CD8-positive, alpha-beta memory T cell (primary cell): Measurements from ENCODE around the gene APOA1. TPM values are rescaled to one million over a fixed set of nuclear protein-coding genes. Genes with fewer than 3 reads are reported as not detected.

Experiments used
- CTCF ChIA-PET: fragments of 350-600 bp; sonication (Branson Sonifier 250); formaldehyde crosslinking; loops from one replicate; lab custom pipeline; 2021; ENCODE audit warnings: antibody characterized with exemption; lab: Charles Lee
- POLR2A ChIA-PET: fragments of 350-600 bp; sonication (Branson Sonifier 250); formaldehyde crosslinking; loops from one replicate; lab custom pipeline; 2021; ENCODE audit warnings: antibody characterized with exemption; lab: Charles Lee
- DNase-seq, 5 donors: peaks; one replicate each; pipeline versions ENCODE4 v3.0.0 to v3.0.0-alpha.2; 2020 to 2022; ENCODE audit warnings: mixed read lengths in 1 of 5
- H3K27ac ChIP-seq: one replicate; pipeline ENCODE4 v1.7.0; 2013; ENCODE audit warnings: low read depth, mild to moderate bottlenecking, low read length, moderate library complexity
- H3K27me3 ChIP-seq: 2 replicates; pipeline ENCODE4 v1.7.0; 2013; ENCODE audit warnings: low read length, mild to moderate bottlenecking; ENCODE audit not compliant: insufficient read depth, poor library complexity, severe bottlenecking
- H3K36me3 ChIP-seq: 2 replicates; pipeline ENCODE4 v1.7.0; 2013; ENCODE audit warnings: mild to moderate bottlenecking, low read length, moderate library complexity; ENCODE audit not compliant: insufficient read depth
- H3K4me1 ChIP-seq: 2 replicates; pipeline ENCODE4 v1.7.0; 2013; ENCODE audit warnings: mild to moderate bottlenecking, low read length, moderate library complexity; ENCODE audit not compliant: insufficient read depth
- H3K4me3 ChIP-seq: 2 replicates; pipeline ENCODE4 v1.7.0; 2013; ENCODE audit warnings: mild to moderate bottlenecking, low read length
- H3K9me3 ChIP-seq: 2 replicates; pipeline ENCODE4 v1.7.0; 2013; ENCODE audit warnings: mild to moderate bottlenecking, low read length
- H3K27ac Mint-ChIP-seq, 8 donors: one replicate each; pipeline ENCODE4 v1.8.0; 2020 to 2021; ENCODE audit warnings: mixed read lengths in 8 of 8, mild to moderate bottlenecking in 6 of 8, inconsistent platforms in 3 of 8, moderate library complexity in 3 of 8
- H3K27me3 Mint-ChIP-seq, 2 donors: one replicate each; pipeline ENCODE4 v1.8.0; 2020 to 2021; ENCODE audit warnings: mixed read lengths in 2 of 2, mild to moderate bottlenecking in 1 of 2, moderate library complexity in 1 of 2
- H3K36me3 Mint-ChIP-seq, 3 donors: one replicate each; pipeline ENCODE4 v1.8.0; 2020 to 2021; ENCODE audit warnings: mixed read lengths in 3 of 3, inconsistent platforms in 1 of 3, mild to moderate bottlenecking in 1 of 3
- H3K4me1 Mint-ChIP-seq, 3 donors: one replicate each; pipeline ENCODE4 v1.8.0; 2020 to 2021; ENCODE audit warnings: mixed read lengths in 3 of 3, inconsistent platforms in 1 of 3, mild to moderate bottlenecking in 1 of 3
- H3K4me3 Mint-ChIP-seq, 7 donors: one replicate each; pipeline ENCODE4 v1.8.0; 2020 to 2021; ENCODE audit warnings: mixed read lengths in 7 of 7, mild to moderate bottlenecking in 6 of 7, moderate library complexity in 4 of 7, inconsistent platforms in 2 of 7
- H3K9me3 Mint-ChIP-seq, 5 donors: one replicate each; pipeline ENCODE4 v1.8.0; 2020 to 2022; ENCODE audit warnings: mixed read lengths in 5 of 5, mild to moderate bottlenecking in 3 of 5, moderate library complexity in 2 of 5, inconsistent platforms in 1 of 5
- polyA plus RNA-seq: library from polyadenylated mRNA; unstranded; fragments of 300-500 nt; fragmentation: Illumina TruSeq; gene quantifications from one replicate; pipeline ENCODE4 v1.2.3, GENCODE V29; 2021
- total RNA-seq, 2 experiments: library from RNA; stranded (reverse); gene quantifications; one replicate each; pipeline ENCODE4 v1.2.3, GENCODE V29; 2021

Gene APOA1
- total and polyA plus RNA-seq, 3 experiments from 2014 or later, result 0.33 to 0.48 TPM; not detected in 1

DNA sequence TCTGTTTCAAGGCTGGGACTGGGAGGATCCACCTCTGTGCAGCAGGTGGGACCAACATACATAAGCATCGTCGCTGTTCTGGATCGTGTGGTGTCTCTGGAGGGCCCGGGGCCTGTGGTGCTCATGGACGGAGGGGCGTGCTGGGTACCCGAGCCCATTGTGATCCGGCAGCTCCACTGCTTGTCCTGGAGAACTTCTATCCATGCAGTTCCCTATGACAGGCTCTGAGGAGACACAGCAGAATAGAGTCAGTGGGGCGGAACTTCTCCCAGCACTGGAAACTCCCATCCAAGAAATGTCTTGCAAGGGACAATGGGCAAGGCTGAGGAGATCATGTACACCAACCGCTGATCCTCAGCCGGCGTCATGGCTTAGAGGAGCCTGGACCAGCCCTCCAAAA, 11.6 kb upstream of the APOA1 start:
- H3K9me3 ChIP-seq, result no peaks in the 10 kb centered on the region
- H3K9me3 Mint-ChIP-seq, result no peaks in the 10 kb centered on the region
- H3K4me1 Mint-ChIP-seq, result peaks cover 45 to 51% (median 47%) of the 10 kb centered on the region in 3 donors
- H3K4me3 Mint-ChIP-seq, result no peak overlapping the region
- H3K36me3 Mint-ChIP-seq, result peaks cover 13 to 57% (median 29%) of the 10 kb centered on the region in 3 donors
- H3K27me3 Mint-ChIP-seq, result no peaks in the 10 kb centered on the region
- H3K27ac Mint-ChIP-seq, result peak overlapping the region in 1 of 8 donors; percentile 88
- ChIA-PET POLR2A (no interaction called here), CTCF (interaction anchor here (1.5 to 3.4 kb wide), 2 partner anchors 13 to 249 kb away, joined by 3 to 32 read pairs; partner anchors contain the start of genes APOA1 and SIK3)
- no peak for DNase-seq
- no peak overlapping the region for H3K27ac ChIP-seq
- peaks cover 19% of the 10 kb centered on the region for H3K36me3 ChIP-seq
- H3K27me3 ChIP-seq, result no peaks in the 10 kb centered on the region
- no peak overlapping the region for H3K4me3 ChIP-seq
- H3K4me1 ChIP-seq, result peaks cover 45% of the 10 kb centered on the region

GRCh38 chr11:116847612-116848011, 10.2 kb upstream of the APOA1 start:
- Histone ChIP-seq H3K4me3 (no peak overlapping the region), H3K9me3 (no peaks in the 10 kb centered on the region), H3K4me1 (peaks cover 31% of the 10 kb centered on the region), H3K27me3 (no peaks in the 10 kb centered on the region), H3K36me3 (peaks cover 19% of the 10 kb centered on the region), H3K27ac (no peak overlapping the region)
- CTCF ChIA-PET, result interaction anchor here (3.4 kb wide), 1 partner anchor 11 kb away, joined by 32 read pairs; the partner anchor contains the start of gene APOA1
- Mint-ChIP-seq H3K27ac (peak overlapping the region in 4 of 8 donors; percentile 42 to 79 (median 50)), H3K9me3 (no peaks in the 10 kb centered on the region), H3K36me3 (peaks cover 13 to 70% (median 37%) of the 10 kb centered on the region in 3 donors), H3K4me1 (peaks cover 31 to 37% (median 33%) of the 10 kb centered on the region in 3 donors), H3K27me3 (no peaks in the 10 kb centered on the region), H3K4me3 (no peak overlapping the region)
- no peak for DNase-seq
- POLR2A ChIA-PET, result interaction anchor here (0.8 kb wide), 1 partner anchor 12 kb away, joined by 3 read pairs; no protein-coding TSS in a partner anchor

DNA sequence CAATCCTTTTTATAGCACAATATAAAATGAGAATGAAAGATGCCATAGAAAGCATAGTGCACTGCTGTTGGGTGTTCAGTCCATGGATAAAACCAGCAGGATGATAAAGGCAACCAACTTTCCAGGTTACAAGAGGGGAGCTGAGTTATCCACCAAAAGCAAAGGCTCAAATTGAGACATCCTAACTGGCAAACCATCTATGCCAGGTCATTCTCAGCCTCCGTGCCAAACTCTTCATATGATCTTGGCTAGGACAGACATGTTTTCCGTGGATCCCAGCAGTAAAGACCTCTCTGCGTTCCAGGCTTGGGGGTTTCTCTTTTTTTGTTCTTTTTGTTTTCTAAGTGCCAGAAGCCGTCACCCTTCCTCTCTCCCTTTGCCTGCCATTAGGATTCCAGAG, 7.3 kb upstream of the APOA1 start:
- peaks cover 12 to 62% (median 32%) of the 10 kb centered on the region in 3 donors for H3K36me3 Mint-ChIP-seq
- H3K27ac ChIP-seq, result no peak overlapping the region
- H3K27me3 Mint-ChIP-seq, result no peaks in the 10 kb centered on the region
- ChIA-PET POLR2A (interaction anchor here (0.6 kb wide), 1 partner anchor 403 kb away, joined by 3 read pairs; no protein-coding TSS in a partner anchor), CTCF (interaction anchor here (1.1 kb wide), 1 partner anchor 9 kb away, joined by 7 read pairs; no protein-coding TSS in a partner anchor)
- H3K36me3 ChIP-seq, result peaks cover 19% of the 10 kb centered on the region
- H3K4me3 ChIP-seq, result no peak overlapping the region
- no peaks in the 10 kb centered on the region for H3K27me3 ChIP-seq
- no peaks in the 10 kb centered on the region for H3K9me3 ChIP-seq
- DNase-seq, result no peak
- no peak overlapping the region for H3K4me3 Mint-ChIP-seq
- H3K27ac Mint-ChIP-seq, result peak overlapping the region in 2 of 8 donors; percentile 63 to 83
- H3K9me3 Mint-ChIP-seq, result no peaks in the 10 kb centered on the region
- peaks cover 2% of the 10 kb centered on the region for H3K4me1 ChIP-seq
- peaks cover 3 to 19% (median 4%) of the 10 kb centered on the region in 3 donors for H3K4me1 Mint-ChIP-seq

- H3K36me3 ChIP-seq, result peaks cover 19% of the 10 kb centered on the region
- peaks cover 8 to 53% (median 29%) of the 10 kb centered on the region in 3 donors for H3K36me3 Mint-ChIP-seq
- no peaks in the 10 kb centered on the region for H3K9me3 Mint-ChIP-seq
- H3K4me3 ChIP-seq, result no peak overlapping the region
- POLR2A ChIA-PET, result no interaction called here
- H3K27ac Mint-ChIP-seq, result no peak overlapping the region
- CTCF ChIA-PET, result interaction anchor here (1.1 kb wide), 1 partner anchor 8 kb away, joined by 7 read pairs; no protein-coding TSS in a partner anchor
- H3K4me1 Mint-ChIP-seq, result peaks cover 0 to 17% (median 0%) of the 10 kb centered on the region in 3 donors
- H3K27ac ChIP-seq, result no peak overlapping the region
- no peaks in the 10 kb centered on the region for H3K9me3 ChIP-seq
- DNase-seq, result no peak
- H3K4me1 ChIP-seq, result no peaks in the 10 kb centered on the region
- no peaks in the 10 kb centered on the region for H3K27me3 Mint-ChIP-seq
- H3K27me3 ChIP-seq, result no peaks in the 10 kb centered on the region
- no peak overlapping the region for H3K4me3 Mint-ChIP-seq
Observed at GRCh38 chr11:116843661-116844060, 6.2 kb upstream of the APOA1 start.

DNA sequence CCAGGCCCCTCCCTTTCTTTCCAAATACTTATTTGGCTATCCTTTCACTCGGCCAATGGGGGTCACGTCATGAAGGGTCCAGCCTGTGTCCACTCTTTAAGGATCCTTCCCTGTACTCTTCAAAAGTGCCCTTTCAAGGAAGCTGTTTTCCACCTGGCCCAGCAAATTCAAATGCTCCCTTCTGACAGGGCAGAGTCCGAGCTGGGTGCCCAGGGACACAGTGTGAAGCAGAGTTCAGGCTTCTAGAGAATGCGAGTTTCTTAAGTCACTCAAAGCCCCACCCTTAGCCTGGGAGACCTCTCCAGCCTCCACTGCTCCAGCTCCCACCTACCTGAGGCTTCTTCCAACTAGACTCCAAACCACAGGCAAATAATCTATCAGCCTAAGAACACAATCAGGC, 5.5 kb upstream of the APOA1 start:
- Mint-ChIP-seq H3K4me3 (no peak overlapping the region), H3K36me3 (peaks cover 8 to 47% (median 29%) of the 10 kb centered on the region in 3 donors), H3K4me1 (peaks cover 0 to 17% (median 0%) of the 10 kb centered on the region in 3 donors), H3K27me3 (no peaks in the 10 kb centered on the region), H3K27ac (peak overlapping the region in 2 of 8 donors; percentile 38 to 62), H3K9me3 (no peaks in the 10 kb centered on the region)
- ChIA-PET POLR2A (no interaction called here), CTCF (no interaction called here)
- H3K9me3 ChIP-seq, result no peaks in the 10 kb centered on the region
- H3K4me1 ChIP-seq, result no peaks in the 10 kb centered on the region
- peaks cover 19% of the 10 kb centered on the region for H3K36me3 ChIP-seq
- no peak overlapping the region for H3K27ac ChIP-seq
- DNase-seq, result no peak
- H3K4me3 ChIP-seq, result no peak overlapping the region
- no peaks in the 10 kb centered on the region for H3K27me3 ChIP-seq

DNA sequence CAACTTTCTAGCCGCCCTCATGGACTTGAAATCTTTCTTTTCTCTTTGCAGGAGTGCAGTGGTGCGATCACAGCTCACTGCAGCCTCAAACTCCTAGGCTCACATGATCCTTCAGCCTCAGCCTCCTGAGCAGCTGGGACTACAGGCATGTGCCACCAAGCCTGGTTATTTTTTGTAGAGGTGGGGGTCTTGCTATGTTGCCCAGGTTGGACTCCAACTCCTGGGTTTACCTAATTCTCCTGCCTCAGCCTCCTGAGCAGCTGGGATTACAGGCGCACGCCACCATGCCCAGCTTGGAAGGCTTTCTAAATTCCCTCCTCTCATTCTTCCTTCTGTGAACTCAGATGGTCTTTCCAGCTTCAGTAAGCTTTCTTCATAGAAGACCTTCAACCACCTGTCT, 4.7 kb upstream of the APOA1 start:
- H3K36me3 Mint-ChIP-seq, result peaks cover 8 to 40% (median 25%) of the 10 kb centered on the region in 3 donors

DNA sequence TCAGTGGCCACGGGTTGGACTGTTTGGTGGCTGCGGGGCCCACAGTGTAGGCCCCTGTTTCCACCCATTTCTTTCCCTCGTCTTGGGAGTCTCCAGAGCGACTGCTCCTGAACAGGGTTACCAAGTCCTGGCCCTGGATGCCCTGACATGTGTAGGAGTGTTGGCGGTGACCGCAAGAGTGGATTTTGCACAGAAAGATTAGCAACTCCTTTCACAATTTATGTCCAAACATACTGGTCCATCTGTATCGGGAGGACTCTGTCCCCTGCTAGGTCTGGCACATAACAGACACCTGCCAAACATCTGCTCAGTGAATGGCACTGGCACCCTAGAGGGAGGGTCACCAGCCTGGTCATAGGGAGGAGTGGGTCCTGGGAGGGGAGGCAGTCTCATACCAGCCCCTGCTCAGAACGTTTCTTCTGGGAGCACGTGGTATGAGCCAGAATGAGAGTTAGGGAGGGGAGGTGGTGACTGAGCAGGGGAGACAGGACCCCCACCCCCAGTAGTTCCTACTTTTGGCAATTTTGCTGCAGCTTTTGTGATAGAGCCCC, 3.4 kb upstream of the APOA1 start:
- peak overlapping the region in 1 of 7 donors; percentile 46 for H3K4me3 Mint-ChIP-seq
- H3K9me3 Mint-ChIP-seq, result no peaks in the 10 kb centered on the region
- H3K4me1 Mint-ChIP-seq, result peaks cover 0 to 18% (median 5%) of the 10 kb centered on the region in 3 donors
- peak overlapping the region in 3 of 8 donors; percentile 29 to 84 (median 33) for H3K27ac Mint-ChIP-seq
- Histone ChIP-seq H3K4me1 (no peaks in the 10 kb centered on the region), H3K27me3 (no peaks in the 10 kb centered on the region), H3K27ac (no peak overlapping the region), H3K9me3 (no peaks in the 10 kb centered on the region), H3K4me3 (no peak overlapping the region), H3K36me3 (peaks cover under 1% of the 10 kb centered on the region)
- ChIA-PET POLR2A (no interaction called here), CTCF (interaction anchor here (1.4 to 3.4 kb wide), 2 partner anchors 12 to 264 kb away, joined by 3 to 19 read pairs; no protein-coding TSS in a partner anchor)
- DNase-seq, result no peak
- H3K27me3 Mint-ChIP-seq, result no peaks in the 10 kb centered on the region
- H3K36me3 Mint-ChIP-seq, result peaks cover 6 to 27% (median 19%) of the 10 kb centered on the region in 3 donors

More for the DNA sequence above, 4.7 kb upstream of the APOA1 start:
- no peak overlapping the region for H3K27ac ChIP-seq
- POLR2A ChIA-PET, result no interaction called here
- H3K4me1 ChIP-seq, result no peaks in the 10 kb centered on the region
- no peaks in the 10 kb centered on the region for H3K27me3 ChIP-seq
- no peaks in the 10 kb centered on the region for H3K27me3 Mint-ChIP-seq
- H3K27ac Mint-ChIP-seq, result peak overlapping the region in 1 of 8 donors; percentile 60
- H3K36me3 ChIP-seq, result peaks cover 11% of the 10 kb centered on the region
- CTCF ChIA-PET, result interaction anchor here (3.4 kb wide), 1 partner anchor 11 kb away, joined by 19 read pairs; no protein-coding TSS in a partner anchor
- no peak overlapping the region for H3K4me3 ChIP-seq
- no peaks in the 10 kb centered on the region for H3K9me3 Mint-ChIP-seq
- H3K4me3 Mint-ChIP-seq, result no peak overlapping the region
- H3K4me1 Mint-ChIP-seq, result peaks cover 0 to 15% (median 0%) of the 10 kb centered on the region in 3 donors
- no peak for DNase-seq
- no peaks in the 10 kb centered on the region for H3K9me3 ChIP-seq
